H1 (cell line): ENCODE results near the gene CTTNBP2.

Experiments used
- CTCF ChIP-seq, 3 experiments: IDR thresholded peaks; 1 replicate in 2 of 3; 2 replicates in 1 of 3; pipeline versions ENCODE4 v1.5.1 to v1.6.1; 2011; ENCODE audit warnings: low read length in 3 of 3, mild to moderate bottlenecking in 3 of 3, inconsistent platforms in 2 of 3, low read depth in 1 of 3, moderate library complexity in 1 of 3; ENCODE audit not compliant: insufficient read depth in 1 of 3; ENCODE audit errors: control extremely low read depth in 1 of 3
- EP300 ChIP-seq, 2 experiments: IDR thresholded peaks; 1 replicate in 1 of 2; 2 replicates in 1 of 2; pipeline ENCODE4 v1.6.1; 2011 to 2012; ENCODE audit warnings: low read depth in 2 of 2, low read length in 2 of 2, mild to moderate bottlenecking in 2 of 2, borderline replicate concordance in 1 of 2, inconsistent platforms in 1 of 2, moderate library complexity in 1 of 2
- EZH2 ChIP-seq: fragments of 200-600 bp; sonication (generic); IDR thresholded peaks from 2 replicates; pipeline ENCODE4 v1.7.1; 2012; ENCODE audit warnings: low read depth, mild to moderate bottlenecking, moderate library complexity, low read length, inconsistent platforms; ENCODE audit not compliant: severe bottlenecking
- RAD21 ChIP-seq, 2 experiments: IDR thresholded peaks in 1 of 2; conservative IDR thresholded peaks in 1 of 2; 2 replicates each; pipeline ENCODE4 v1.6.1; 2011; ENCODE audit warnings: low read depth in 2 of 2, low read length in 2 of 2, improper control_type of control experiment in 1 of 2, inconsistent platforms in 1 of 2, mild to moderate bottlenecking in 1 of 2, moderate library complexity in 1 of 2

DNA sequence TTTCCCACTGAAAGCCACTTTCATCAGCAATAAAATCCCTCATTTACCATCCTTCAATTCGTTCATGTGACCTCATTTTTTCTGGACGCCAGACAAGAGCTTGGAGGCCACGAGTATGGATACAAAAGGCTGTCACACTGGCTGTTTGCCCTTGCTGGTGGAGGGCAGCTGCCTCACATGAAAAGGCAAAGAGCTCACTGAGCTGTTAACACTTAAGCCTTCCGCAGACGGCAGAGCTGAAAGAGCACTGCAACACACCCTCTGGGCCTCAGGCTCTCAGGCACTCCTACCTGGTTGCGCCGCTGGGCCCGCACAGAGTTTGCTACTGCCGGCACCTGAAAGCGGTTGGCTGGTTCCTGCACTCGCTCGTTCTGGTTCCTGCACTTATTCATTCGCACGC lies 199.9 kb downstream of the CTTNBP2 start:
- no peak; a peak in 2 of 4 replicates for TF ChIP-seq RAD21 (IDR thresholded peaks at IDR 0.05 in 1 of 2, conservative IDR thresholded peaks at IDR 0.05 in 1 of 2; ENCODE audit: low read depth in 2 of 2, low read length in 2 of 2)
- no peak for TF ChIP-seq CTCF (IDR thresholded peaks at IDR 0.05; ENCODE audit: control extremely low read depth in 1 of 3, insufficient read depth in 1 of 3, low read depth in 1 of 3, low read length in 3 of 3)
- no peak for TF ChIP-seq EZH2
- no peak for TF ChIP-seq EP300 (IDR thresholded peaks at IDR 0.05; ENCODE audit: borderline replicate concordance in 1 of 2, low read depth in 2 of 2, low read length in 2 of 2)
